HG03439 (cell line): Measurements from ENCODE around the gene C2CD5.
"Not testable (repeated sequence)": the region's sequence is repeated elsewhere in the genome, so short reads cannot be mapped to it uniquely, and the experiment has no call there.

Source experiments
- ATAC-seq: cut with Tn5 transposase; IDR thresholded peaks from one replicate; pipeline ENCODE4 v1.9.1; 2021; ENCODE audit warnings: mild to moderate bottlenecking, moderate library complexity; ENCODE audit not compliant: unreplicated experiment

The C2CD5 gene

DNA sequence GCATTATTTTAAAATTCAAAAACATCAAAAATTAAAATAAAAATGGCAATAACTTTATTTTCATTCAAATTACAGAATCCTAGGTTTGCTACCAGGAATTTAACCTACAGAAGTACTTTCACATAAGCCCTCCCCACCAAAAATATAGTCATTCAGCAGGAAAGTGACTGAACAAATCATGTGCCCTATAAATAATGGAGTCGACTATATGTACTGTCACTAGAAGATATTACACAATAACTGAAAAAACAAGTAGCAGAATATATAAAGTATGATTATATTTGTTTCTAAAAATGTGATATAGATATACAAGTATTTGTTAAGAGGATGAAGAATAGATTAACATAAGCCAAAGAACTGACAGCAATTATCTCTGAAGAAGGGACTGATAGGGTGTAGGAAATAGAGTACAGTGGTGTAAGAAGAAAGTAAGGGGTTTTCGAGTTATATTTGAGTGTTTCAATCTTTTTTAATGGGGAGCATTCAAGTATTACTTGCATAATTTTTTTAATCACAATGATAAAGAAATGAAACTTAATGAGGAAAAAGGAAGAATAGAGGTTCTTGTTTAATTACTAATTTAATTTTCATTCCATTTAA is 7.9 kb downstream of the C2CD5 start:
- ATAC-seq, result no peak

DNA sequence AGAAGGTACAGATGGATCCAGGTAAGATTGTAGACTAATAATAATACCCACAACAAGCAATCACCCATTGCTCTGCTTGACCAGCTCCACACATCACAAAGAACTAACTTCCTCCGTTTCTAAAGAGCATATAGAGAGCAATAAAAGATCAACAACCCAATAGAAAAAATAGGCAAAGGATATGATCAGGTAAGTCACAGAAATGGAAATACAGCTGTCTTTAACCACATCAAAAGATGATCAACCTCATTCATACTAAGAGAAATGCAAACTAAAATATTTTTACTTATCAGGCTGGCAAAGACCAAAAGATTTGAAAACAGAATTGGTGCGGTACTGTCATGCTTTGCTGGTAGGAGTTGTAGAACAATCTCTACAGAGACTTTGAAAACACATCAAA is 8.9 kb downstream of the C2CD5 start:
- ATAC-seq, result no peak

DNA sequence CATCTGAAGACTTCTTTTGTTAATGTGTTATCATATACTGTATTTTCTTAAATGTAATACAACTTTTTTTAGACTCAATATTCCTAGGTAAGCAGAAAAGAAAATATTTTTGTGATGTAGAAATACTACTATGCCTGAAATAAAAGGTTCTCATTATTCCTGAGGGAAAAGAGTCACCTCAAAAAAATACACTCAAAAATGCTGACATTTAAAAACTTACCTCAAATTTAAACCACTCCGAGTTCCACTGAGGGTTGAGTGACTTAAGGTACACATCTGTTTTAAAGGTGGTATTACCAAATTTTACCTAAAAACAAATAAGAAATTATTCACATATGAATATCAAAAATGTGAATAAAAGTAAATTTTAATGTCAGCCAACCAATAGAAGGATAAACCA is 9.3 kb downstream of the C2CD5 start:
- ATAC-seq, result no peak

DNA sequence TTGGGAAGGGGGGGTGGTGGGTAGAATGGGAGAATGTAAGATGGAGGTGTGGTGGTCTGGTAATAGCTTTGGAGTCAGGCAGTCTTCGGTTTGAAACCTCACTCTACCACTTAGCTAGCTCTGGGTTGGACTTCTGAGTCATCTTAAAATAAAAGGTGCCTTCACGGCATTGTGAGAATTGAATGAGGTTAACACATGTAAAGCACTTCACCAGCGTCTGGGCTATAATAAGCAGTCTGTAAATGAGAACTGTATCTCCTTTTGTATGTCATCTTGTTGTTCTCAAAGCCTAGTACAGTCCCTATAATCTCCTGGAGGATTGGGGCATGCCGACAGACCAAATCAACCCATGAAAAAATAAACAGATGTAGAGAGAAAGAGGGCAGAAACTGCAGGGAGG is 11.2 kb downstream of the C2CD5 start:
- no peak for ATAC-seq

DNA sequence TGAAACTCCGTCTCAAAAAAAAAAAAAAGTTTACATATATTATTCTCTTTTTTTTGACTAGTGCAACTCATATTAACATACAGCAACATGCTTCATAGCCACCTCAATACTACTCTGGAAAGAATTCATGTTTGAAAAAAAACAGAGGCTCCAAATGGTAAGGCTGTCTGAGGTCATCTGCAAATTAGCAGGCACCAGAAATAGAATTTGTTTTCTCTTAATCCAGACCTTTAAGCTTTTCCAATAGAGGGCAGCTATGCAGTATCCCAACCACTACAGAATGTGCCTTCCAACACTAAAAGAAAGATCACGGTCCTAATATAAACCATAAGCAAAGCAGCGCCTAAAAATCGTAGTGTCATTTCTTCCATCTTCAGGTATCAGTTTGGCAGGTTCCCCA is 12.0 kb downstream of the C2CD5 start:
- ATAC-seq, result no peak

DNA sequence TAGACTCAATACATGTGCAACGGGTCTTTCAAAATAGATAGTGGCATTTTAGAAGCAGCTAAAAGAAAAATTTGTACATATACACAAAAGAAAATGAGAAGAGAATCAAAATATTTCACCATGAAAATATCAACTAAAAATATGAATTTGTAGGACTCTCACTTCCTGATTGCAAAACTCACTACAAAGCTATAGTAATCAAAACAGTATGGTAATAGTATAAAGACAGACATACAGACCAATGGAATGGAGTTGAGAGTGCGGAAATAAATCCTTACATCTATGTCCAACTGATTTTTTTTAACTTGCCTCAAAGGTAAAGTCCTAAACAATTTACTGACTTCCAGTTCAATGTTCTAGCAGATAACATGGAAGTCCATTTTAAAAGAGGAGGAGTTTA is 13.1 kb downstream of the C2CD5 start:
- no peak for ATAC-seq

DNA sequence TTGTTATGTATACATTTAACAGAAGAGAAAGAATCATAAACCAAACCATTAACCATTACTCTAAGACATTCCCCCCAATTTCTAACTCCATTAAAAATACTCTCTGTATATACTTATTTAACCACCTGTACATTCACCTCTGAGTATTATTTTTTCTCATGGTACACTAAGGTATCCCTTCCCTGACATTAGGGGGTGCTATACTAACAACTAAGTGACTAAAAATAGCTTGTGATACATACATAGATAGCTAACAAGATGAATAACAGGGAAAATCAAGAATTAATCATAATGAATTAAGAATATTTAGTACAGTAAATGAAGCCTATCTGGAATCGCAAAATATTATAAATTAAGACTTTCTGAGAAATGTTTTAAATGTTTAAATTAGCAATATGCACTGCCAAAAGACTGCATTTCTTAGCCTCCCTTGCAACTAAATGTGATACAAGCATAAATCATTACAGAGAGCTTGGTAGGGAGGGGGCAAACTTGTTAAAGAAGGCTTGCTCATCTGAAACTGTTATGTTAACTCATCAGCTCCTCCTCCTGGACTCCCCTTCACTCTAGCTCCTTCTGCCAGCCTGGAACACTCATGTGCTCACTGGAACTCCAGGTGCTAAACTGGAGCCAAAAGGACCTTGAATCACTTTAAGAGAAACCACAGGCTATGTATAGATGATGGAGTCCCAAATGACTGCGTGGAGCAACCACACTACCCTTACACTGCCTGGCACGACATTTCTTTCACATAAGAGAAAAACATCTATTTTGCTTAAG is 14.9 kb downstream of the C2CD5 start:
- peak; percentile 68 for ATAC-seq

DNA sequence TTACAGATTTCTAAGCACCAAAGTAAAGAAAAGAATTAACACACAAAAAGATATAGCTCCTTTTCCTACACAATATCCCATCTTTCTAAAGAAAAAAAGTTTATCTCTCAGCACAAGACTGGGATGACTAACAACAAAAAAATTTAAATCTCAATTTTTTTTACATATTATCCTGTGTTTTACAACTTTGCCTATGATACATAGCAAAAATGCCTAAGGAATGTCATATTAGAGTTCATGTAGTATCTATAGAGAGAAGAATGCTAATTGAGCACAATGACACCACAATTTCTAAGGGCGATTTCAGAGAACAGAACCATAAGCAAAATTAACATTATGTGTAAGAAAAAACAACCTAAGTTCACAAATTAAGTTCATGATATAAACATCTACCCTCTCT is 16.3 kb downstream of the C2CD5 start:
- ATAC-seq, result no peak

DNA sequence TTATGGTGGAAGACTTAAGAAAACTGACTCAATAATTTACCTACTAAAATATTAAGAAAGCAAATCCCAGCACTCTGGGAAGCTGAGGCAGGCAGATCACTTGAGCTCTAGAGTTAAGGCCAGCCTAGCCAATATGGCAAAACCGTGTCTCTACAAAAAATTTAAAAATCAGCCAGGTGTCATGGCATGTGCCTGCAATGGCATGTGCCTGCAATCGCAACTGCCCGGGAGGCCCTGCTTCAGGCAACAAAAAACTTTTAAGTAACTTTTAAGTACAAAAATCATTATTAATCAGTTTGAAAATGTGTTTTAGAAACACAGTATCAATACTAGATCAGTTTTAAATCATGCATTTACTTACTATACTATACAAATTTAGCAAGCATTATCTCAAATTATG is 17.5 kb downstream of the C2CD5 start:
- no peak for ATAC-seq

DNA sequence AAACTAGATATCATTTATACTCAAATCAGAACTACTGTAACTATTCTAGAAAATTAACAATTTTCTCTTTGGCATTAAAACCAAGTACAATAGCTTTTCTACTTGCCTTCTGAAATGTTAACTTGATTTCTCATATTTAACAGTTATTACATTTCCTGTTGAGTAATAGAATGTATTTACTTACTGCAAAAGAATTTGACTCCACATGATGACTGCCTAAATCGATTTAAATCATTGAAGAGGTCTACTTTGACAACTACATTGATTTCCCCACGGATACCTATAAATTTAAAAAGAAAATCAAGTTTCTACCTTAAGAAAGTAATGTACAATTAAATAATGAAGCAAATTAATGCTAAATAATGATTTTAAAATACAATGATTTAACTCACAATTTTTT is 18.9 kb downstream of the C2CD5 start:
- ATAC-seq, result no peak

DNA sequence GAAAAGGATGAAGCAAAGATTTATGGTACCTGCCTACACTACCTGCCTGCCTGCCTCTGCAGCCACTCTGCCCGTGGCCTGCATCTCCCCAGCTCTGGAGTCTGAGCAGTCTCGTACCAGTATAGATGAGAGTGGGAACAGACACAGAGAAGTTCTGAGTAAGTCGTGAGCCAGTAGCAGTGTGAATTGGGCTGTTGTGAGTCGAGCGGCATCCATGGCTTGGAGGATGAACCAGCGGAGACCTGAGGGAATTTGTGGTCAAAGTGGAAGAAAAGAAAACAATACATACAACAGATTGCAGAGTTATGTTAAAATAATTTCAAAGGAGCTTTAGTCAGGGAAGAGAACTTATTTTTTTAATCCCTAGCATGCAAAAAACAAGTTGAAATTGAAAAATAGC is 25.3 kb downstream of the C2CD5 start:
- no peak for ATAC-seq

DNA sequence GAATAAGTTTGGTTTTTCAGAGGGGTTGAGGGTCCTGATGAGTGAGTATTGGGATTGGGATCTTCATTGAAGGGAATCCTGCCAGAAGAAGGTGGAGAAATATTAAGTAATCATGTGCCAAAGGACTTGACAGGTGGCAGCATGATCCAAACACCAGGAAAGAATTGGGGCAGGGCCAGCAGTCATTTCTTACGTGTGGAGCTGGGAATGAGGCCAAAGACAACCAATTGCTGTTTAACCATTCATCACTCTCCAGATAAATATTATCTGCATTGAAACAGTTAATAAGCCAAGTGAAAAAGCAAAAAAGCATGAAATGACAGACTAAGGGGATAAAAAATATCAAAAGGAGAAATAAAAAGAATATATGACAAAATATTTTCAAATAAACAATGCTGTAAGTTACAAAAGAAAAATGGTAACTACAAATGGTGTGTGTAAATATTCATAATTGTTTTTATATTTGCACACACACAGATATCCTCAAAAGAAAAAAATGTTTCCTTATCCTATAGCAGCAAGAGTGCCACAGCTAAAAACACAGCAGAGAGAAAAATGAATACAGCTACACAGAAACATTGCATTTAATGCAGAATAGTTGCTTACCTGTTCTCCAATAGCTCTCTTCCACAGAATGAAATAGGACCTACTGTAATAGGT is 26.2 kb downstream of the C2CD5 start:
- no peak for ATAC-seq

DNA sequence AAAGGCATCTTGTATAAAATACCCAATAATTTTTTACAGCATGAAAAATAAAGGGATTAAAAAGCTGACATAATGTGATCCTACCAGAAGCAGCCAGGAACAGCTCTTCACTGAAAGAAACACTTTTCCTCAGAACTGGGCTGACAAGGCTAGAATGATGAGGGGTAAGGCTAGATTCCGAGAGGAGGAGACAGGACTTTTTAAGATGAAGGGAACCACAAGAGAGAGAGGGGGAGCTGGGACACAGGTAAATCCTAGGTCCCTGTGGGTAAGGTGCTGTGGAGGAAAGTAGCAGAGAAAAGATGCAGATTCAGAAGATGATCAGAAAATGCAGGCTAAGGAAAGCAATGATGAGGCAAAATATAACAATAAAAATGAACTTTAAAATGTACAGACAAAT is 29.5 kb downstream of the C2CD5 start:
- ATAC-seq, result no peak

DNA sequence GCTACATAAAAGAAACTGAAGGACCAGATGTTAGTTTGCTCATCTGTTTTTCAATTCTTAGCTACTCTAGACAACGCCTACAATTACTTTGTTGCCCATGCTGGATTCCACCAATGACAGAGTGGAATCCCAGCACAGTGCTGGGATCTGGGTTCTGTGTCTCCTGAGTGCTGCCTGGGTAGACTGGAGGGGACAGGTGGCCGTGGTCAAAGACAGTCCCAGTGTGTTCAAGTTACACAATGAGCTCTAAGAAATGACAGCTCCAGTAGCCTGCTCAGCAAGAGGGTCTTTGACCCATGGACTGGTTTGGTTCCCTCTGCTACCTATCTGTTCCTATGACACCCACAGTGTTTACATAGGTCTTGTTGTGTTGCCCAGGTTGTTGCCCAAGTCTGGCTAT is 38.5 kb downstream of the C2CD5 start:
- ATAC-seq, result no peak

DNA sequence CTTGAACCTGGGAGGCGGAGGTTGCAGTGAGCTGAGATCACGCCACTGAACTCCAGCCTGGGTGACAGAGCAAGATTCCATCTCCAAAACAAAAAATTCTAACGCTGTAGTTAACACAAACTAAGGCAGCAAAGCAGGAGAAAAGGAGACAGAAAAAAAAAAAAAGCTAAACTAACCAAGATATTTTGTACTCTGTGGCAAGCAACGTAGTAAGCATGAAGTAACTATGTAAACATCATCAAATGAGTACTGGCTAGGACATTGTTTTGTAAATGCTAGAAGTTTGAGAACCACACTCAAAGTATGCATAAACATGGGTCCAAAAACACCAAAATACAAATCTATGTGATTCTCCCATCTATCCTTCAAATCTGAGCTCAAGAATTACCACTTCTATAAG is 44.2 kb downstream of the C2CD5 start:
- no peak for ATAC-seq

DNA sequence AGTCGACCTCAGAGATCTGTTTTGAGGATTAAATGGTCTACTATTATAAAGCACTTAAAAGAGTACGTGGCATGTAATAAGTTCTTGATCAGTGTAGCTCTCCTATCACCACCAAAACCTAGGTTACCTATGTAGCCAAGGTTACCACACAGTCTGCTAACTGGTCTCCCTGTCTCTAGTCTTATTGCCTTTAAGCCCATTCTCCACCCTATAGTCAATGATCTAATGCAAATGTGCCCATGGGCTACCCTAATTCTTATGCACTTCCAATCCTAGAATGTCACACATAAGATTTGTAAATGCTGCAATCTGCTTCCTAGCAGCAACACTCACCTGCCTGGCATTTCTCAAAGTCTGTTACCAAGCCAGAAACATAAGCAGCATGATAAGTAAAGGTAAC is 44.9 kb downstream of the C2CD5 start:
- no peak for ATAC-seq

DNA sequence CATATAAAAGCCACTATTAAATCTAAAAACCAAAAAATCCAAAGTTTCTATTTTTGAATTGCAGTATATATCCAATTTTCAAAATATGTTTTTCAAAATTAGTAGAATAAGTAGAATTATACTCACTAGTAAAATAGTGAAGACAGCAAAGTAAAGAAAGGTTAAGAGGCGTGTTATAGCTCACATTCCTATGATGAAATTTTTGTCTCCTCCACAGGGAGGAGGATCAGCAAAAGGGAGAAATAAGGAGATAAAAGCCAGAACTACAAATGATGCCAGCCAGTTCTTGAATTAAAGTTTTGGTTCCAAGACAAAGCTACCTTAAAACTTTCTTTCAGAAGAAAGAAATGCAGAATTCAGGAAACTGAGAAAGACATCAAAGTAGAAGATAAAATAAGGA is 50.0 kb downstream of the C2CD5 start:
- no peak for ATAC-seq

DNA sequence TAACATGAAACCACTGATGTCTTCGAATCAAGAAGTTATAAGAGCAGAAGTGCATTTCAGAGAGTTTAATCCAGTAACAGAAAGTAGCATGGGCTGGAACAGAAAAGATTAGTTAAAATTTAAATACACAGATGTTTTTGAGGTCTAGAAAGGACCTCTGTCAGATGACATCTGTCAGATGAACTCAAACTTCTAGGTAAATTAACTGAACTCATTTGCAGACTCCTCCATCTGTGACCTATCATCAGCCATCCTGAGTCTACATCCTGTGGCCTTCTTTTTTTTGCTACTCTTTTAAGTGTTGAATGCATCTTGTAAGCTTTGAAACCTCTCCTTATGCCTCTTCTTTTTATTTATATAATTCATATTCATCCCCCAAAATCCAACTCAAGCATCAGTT is 53.3 kb downstream of the C2CD5 start:
- ATAC-seq, result no peak

DNA sequence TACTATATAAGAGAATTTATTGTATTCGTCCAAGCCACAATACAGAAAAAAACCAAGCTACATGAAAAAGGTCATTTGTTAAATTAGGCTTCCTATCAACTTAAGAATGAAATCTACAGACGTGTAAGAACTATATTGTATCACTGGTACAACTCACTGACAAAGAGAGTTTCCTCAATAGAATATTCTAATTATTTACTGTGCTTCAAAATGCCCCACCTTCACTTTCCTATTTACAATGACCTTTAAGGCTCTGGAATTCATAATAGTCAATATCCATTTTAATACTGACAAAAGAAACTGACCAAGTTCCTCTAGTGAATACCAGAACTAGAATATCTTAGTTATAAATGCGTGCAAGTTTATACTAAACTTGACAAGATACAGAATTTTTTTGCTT is 55.9 kb downstream of the C2CD5 start:
- no peak for ATAC-seq

DNA sequence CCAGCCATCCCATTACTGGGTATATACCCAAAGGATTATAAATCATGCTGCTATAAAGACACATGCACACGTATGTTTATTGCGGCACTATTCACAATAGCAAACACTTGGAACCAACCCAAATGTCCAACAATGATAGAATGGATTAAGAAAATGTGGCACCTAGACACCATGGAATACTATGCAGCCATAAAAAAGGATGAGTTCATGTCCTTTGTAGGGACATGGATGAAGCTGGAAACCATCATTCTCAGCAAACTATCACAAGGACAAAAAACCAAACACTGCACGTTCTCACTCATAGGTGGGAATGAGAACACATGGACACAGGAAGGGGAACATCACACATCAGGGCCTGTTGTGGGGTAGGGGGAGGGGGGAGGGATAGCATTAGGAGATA is 56.7 kb downstream of the C2CD5 start:
- ATAC-seq, result not testable (repeated sequence)

DNA sequence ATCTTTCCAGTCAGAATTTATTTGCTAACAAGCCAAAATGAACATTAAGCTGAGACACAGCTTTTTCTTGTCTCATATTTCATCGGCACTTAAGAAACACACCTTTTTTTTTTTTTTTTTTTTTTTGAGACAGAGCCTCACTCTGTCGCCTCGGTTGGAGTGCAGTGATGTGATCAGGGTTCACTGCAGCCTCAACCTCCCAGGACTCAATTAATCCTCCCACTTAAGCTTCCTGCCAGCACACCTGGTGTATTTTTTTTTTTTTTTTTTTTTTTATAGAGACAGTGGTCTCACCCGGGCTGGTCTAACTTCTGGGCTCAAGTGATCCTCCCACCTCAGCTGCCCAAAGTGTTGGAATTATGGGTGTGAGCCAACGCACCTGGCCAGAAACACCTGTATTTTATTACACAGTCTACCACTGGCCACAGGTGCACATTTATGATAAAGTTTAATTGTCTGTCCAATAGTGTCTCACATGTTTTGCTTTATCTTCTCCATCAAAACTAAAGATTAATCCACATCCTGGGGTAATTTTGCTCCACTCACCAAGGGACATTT is 62.7 kb downstream of the C2CD5 start:
- no peak for ATAC-seq

DNA sequence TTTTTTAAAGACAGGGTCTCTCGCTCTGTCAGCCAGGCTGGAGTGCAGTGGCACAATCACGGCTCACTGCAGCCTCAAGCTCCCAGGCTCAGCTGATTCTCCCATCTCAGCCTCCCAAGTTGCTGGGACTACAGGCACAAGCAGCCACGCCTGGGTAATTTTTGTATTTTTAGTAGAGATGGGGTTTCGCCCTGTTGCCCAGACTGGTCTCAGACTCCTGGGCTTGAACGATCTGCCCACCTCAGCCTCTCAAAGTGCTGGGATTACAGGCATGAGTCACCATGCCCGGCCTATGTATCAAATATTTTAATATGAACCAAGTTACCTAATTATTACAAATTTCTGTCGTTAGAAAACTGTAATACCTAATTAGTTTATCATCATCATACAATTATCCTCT is 63.5 kb downstream of the C2CD5 start:
- ATAC-seq, result not testable (repeated sequence)
